Kidney (tissue), 14 donors: ENCODE measurements around the gene BMX. TPM values are rescaled to one million over a fixed set of nuclear protein-coding genes. Genes with fewer than 3 reads are reported as not detected.

Experiments used
- DNase-seq, 5 donors: peaks; one replicate each; pipeline ENCODE4 v3.0.0-alpha.2; 2013 to 2020
- FAIRE-seq: peaks from 2 replicates; lab custom pipeline; 2012; peaks lifted over from hg19 to GRCh38; lab: Jason Lieb, UNC
- H3K27ac ChIP-seq, 2 donors: one replicate each; pipeline ENCODE4 v1.7.0; 2013; ENCODE audit warnings: low read depth in 2 of 2, low read length in 2 of 2, inconsistent platforms in 1 of 2
- H3K27me3 ChIP-seq: one replicate; pipeline ENCODE4 v1.7.1; 2013; ENCODE audit warnings: low read length, inconsistent platforms; ENCODE audit not compliant: control insufficient read depth, insufficient read depth
- H3K36me3 ChIP-seq, 3 donors: one replicate each; pipeline versions ENCODE4 v1.7.0 to v1.7.1; 2013; ENCODE audit warnings: low read length in 3 of 3, control low read depth in 1 of 3, inconsistent platforms in 1 of 3; ENCODE audit not compliant: insufficient read depth in 3 of 3, control insufficient read depth in 2 of 3
- H3K4me1 ChIP-seq, 3 donors: one replicate each; pipeline versions ENCODE4 v1.7.0 to v1.7.1; 2013; ENCODE audit warnings: low read length in 3 of 3, inconsistent platforms in 1 of 3, low read depth in 1 of 3; ENCODE audit not compliant: control insufficient read depth in 2 of 3, insufficient read depth in 2 of 3
- H3K4me3 ChIP-seq, 3 donors: one replicate each; pipeline versions ENCODE4 v1.7.0 to v1.8.1; 2013; ENCODE audit warnings: low read length in 3 of 3, control low read depth in 1 of 3, inconsistent platforms in 1 of 3
- H3K9ac ChIP-seq, 3 donors: one replicate each; pipeline versions ENCODE4 v1.7.0 to v1.7.1; 2013; ENCODE audit warnings: low read length in 3 of 3, control low read depth in 1 of 3, inconsistent platforms in 1 of 3
- H3K9me3 ChIP-seq, 3 donors: one replicate each; pipeline versions ENCODE4 v1.7.0 to v1.7.1; 2013; ENCODE audit warnings: low read length in 3 of 3, control low read depth in 1 of 3, inconsistent platforms in 1 of 3; ENCODE audit not compliant: control insufficient read depth in 2 of 3, insufficient read depth in 1 of 3
- intact Hi-C: fragments of 100-400 bp; cut with DNase I; formaldehyde crosslinking; loops from one replicate; pipeline ENCODE4 v1.11.1; 2022
- polyA plus RNA-seq: library from polyadenylated mRNA; stranded (reverse); fragments of 350-450 nt; fragmentation: Illumina TruSeq; extraction: RNeasy Lipid Tissue Mini Kit (QIAGEN cat#74804); gene quantifications from one replicate; pipeline ENCODE4 v1.2.3, GENCODE V29; 2014; ENCODE audit warnings: low read depth, low replicate concordance; ENCODE audit not compliant: insufficient read depth
- total RNA-seq: library from RNA; stranded (reverse); fragmentation: NEBNext Ultra II Directional; extraction: Animal tissue kit (Norgen Biotek cat#: 25700); gene quantifications from one replicate; pipeline ENCODE4 v1.2.1, GENCODE V29; 2021
- TF ChIP-seq, protein P1 (sequence below): IDR thresholded peaks from 3 replicates; pipeline ENCODE4 v1.5.1; 2012; ENCODE audit warnings: mild to moderate bottlenecking, moderate library complexity, borderline replicate concordance; ENCODE audit not compliant: insufficient read depth; ENCODE audit errors: extremely low read depth
- donor health status: control.
- donor health status: control.
- donor health status: control.
- donor health status: control.
- donor health status: control.
- donor health status: DM: yes; HTN: yes; CAD: no.
- donor health status: Normal renal cell carcinoma (clear cell type).

Gene BMX
- total and polyA plus RNA-seq, 2 donors from 2014 or later = 1.4 TPM; not detected in 1

DNA sequence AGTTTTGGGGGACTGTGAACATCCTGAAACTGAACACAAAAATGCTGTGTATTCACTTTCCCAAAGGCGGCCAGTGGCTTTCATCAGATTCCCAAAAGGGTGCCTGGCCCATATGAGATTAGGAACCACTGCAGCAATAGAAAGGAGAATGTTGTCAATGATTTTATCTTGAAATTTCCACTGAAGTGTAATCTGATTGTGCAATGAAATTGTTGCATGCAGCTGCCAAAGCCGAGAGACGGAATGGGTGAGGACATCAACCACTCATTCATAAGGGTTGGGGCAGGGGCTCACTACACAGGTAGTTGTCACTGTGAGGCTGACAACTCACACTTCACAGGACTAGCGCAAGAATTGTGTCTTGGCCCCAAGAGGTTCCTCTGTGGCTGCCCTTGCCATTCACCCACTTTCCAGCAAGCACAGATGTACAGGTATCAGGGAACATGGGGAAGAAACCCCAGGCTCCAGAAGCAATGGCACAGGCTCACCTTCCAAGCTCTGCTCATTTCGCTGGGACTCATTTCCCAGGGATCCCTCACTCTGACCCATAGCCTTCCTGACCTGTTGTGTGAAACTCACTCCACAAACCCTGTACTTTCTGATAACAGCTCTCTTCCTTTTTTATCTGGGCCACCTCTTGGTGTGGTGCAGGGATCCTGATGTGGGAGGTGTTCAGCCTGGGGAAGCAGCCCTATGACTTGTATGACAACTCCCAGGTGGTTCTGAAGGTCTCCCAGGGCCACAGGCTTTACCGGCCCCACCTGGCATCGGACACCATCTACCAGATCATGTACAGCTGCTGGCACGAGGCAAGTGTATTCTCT lies 48.8 kb downstream of the BMX start:
- Histone ChIP-seq H3K9me3 (no peaks in the 10 kb centered on the region), H3K4me1 (no peaks in the 10 kb centered on the region), H3K4me3 (no peak overlapping the region), H3K9ac (no peak overlapping the region), H3K27ac (no peak overlapping the region), H3K36me3 (no peaks in the 10 kb centered on the region), H3K27me3 (peaks cover 9% of the 10 kb centered on the region)
- DNase-seq (no peak), FAIRE-seq (no peak)
- TF ChIP-seq, protein P1, sequence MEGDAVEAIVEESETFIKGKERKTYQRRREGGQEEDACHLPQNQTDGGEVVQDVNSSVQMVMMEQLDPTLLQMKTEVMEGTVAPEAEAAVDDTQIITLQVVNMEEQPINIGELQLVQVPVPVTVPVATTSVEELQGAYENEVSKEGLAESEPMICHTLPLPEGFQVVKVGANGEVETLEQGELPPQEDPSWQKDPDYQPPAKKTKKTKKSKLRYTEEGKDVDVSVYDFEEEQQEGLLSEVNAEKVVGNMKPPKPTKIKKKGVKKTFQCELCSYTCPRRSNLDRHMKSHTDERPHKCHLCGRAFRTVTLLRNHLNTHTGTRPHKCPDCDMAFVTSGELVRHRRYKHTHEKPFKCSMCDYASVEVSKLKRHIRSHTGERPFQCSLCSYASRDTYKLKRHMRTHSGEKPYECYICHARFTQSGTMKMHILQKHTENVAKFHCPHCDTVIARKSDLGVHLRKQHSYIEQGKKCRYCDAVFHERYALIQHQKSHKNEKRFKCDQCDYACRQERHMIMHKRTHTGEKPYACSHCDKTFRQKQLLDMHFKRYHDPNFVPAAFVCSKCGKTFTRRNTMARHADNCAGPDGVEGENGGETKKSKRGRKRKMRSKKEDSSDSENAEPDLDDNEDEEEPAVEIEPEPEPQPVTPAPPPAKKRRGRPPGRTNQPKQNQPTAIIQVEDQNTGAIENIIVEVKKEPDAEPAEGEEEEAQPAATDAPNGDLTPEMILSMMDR = no peak
- intact Hi-C loops = no loop called here

DNA sequence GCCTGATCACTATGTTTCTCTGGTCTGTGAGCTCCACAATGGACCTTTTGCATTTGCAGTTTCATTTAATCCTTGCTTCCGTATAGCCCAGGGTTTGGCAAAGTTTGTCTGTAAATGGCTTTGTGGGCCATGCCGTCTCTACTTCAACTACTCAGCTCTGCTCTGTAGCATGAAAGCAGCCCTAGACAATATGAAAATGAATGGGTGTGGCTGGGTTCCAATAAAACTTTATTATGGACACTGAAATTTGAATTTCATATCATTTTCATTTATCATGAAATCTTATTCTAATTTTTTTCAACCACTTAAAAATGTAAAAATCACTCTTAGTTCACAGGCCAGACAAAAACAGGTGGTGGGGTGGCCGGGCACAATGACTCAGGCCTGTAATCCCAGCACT lies 58.6 kb downstream of the BMX start:
- no peak for FAIRE-seq
- H3K4me1 ChIP-seq = no peaks in the 10 kb centered on the region

DNA sequence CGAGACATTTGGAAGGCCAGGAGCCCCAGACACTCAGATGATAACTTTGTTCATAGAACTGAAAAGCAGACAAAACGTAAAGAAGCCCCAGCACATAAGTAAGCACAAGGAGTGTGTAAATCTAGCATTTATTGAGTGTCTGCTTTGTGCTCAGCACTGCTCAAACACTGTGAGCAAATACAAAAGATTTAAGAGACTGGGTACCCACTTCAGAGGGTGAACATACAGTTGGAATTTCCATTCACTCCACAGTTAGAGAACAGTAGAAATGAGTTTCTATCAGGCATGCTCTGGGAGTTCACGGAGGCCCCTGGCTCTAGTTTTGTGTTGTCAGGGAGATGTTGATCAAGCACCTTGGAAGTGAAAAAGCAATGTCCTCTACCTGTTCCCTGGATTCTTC lies 60.3 kb downstream of the BMX start:
- no peak for FAIRE-seq
- Histone ChIP-seq H3K27ac (no peak overlapping the region), H3K36me3 (no peaks in the 10 kb centered on the region), H3K9ac (no peak overlapping the region), H3K27me3 (peaks cover 12% of the 10 kb centered on the region), H3K4me3 (no peak overlapping the region), H3K9me3 (no peaks in the 10 kb centered on the region), H3K4me1 (no peaks in the 10 kb centered on the region)
- intact Hi-C loops = no loop called here
- DNase-seq = no peak
- TF ChIP-seq, protein P1 = no peak

More for the DNA sequence above, 58.6 kb downstream of the BMX start:
- Histone ChIP-seq H3K27ac (no peak overlapping the region), H3K9ac (no peak overlapping the region), H3K9me3 (no peaks in the 10 kb centered on the region), H3K27me3 (peaks cover 5% of the 10 kb centered on the region), H3K36me3 (no peaks in the 10 kb centered on the region), H3K4me3 (no peak overlapping the region)
- TF ChIP-seq, protein P1 = no peak
- intact Hi-C loops = no loop called here
- no peak for DNase-seq

DNA sequence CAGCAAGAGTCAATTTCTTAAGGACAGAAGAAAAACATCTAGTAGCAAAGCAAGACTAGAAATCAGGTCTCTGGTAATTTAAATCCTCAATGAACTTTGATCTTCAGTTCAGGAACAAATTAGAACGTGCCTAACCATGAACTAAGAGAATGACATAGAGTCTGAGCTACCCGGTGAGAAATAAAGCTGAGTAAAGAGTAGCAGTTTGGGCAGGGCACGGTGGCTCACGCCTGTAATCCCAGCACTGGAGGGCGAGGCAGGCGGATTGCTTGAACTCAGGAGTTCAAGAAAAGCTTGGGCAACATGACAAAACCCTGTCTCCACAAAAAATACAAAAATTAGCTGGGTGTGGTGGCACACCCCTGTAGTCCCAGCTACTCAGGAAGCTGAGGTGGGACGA lies 62.4 kb downstream of the BMX start:
- no peak for DNase-seq
- peaks cover 12% of the 10 kb centered on the region for H3K27me3 ChIP-seq
- H3K27ac ChIP-seq = no peak overlapping the region
- H3K36me3 ChIP-seq = no peaks in the 10 kb centered on the region
- no peaks in the 10 kb centered on the region for H3K4me1 ChIP-seq
- no peak overlapping the region for H3K9ac ChIP-seq
- no peak for FAIRE-seq
- no peaks in the 10 kb centered on the region for H3K9me3 ChIP-seq
- intact Hi-C loops = no loop called here
- TF ChIP-seq, protein P1 = no peak
- H3K4me3 ChIP-seq = no peak overlapping the region
